Metanephros (tissue), 1 donor: ENCODE results near the gene GJA5. TPM values are rescaled to one million over a fixed set of nuclear protein-coding genes. Genes with fewer than 3 reads are reported as not detected.

ENCODE experiments used
- total RNA-seq: library from RNA; depleted of rRNA; stranded (reverse); fragments of >200 nt; gene quantifications from one replicate; pipeline ENCODE4 v1.2.3, GENCODE V29; 2014

GJA5 gene
- 25.6 TPM for total RNA-seq

GRCh38 chr1:147760481-147761260, at the start of gene GJA5:
GJA5 (minus strand) TSS chr1:147760602; CDS start chr1:147759238, 1,364 bp downstream.

Other genes with a start within 250 kb of the GJA5 start
- 28.1 TPM for gene BCL9, start 219.1 kb downstream of the GJA5 start, total RNA-seq
- gene ACP6, start 90.1 kb downstream of the GJA5 start, total RNA-seq, result 14.5 TPM
- 0.64 TPM for gene GJA8, start 142.2 kb upstream of the GJA5 start, total RNA-seq
- 40.1 TPM for gene GPR89B, start 167.8 kb upstream of the GJA5 start, total RNA-seq